ENCODE results near the gene DNAJC6. TPM values are rescaled to one million over a fixed set of nuclear protein-coding genes. Genes with fewer than 3 reads are reported as not detected.

DNAJC6 gene
- total RNA-seq, 1 experiment from 2014 or later: 4.0 TPM

DNA sequence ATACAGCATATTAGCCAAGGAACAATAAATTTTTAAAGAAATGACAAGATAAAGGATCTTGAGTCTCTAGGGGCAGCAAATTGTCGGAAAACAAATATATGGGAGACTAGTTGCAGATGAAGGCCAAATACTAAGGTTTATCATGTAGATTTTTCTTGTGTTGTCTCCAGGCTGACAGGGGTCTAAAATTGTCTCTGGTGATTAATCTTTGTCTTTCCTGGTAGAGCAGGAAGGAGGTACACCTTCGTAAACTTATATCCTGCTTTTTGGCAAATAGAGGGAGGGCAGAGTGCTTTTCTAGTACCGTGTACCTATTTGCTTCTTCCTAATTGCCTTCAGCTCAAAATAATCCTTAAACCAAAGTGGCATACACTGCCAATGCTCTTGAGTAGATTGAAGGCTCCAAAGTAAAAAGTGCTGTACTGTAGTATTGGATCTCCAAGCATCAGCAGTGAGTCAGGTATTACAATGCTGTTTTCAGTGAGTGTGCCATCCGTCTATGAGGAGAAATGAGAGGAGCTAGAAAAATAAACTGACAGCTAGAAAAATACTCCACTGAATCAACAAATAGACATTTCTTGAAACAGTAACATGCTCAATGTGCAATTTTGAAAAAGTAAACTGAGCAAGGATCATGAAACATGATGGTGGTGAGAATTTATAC lies 109.3 kb downstream of the DNAJC6 start:
- POLR2A ChIA-PET: no interaction called here
- in situ Hi-C loops (cut with HindIII; ENCODE audit: low pct_unique_long_range_greater_than_20kb, low sequenced_read_pairs): no loop called here
- H3K4me1 ChIP-seq (ENCODE audit: control insufficient read depth, insufficient read depth, low read length): peaks cover 25% of the 10 kb centered on the region
- ATAC-seq: no peak
- H3K36me3 ChIP-seq (ENCODE audit: control insufficient read depth, insufficient read depth, low read length): no peaks in the 10 kb centered on the region; the same call in 1 of the 2 replicates
- no peaks in the 10 kb centered on the region for H3K9me3 ChIP-seq (ENCODE audit: control insufficient read depth, insufficient read depth, low read depth, low read length)
- intact Hi-C loops (cut with micrococcal nuclease; ENCODE audit: unreplicated experiment): no loop called here
- TF ChIP-seq SIN3A (IDR thresholded peaks at IDR 0.05; ENCODE audit: borderline replicate concordance, insufficient read depth, low read depth, low read length) (no peak), TCF7L2 (IDR thresholded peaks at IDR 0.05; ENCODE audit: low read depth, low read length) (no peak), POLR2AphosphoS5 (IDR thresholded peaks at IDR 0.05; ENCODE audit: low read depth, low read length) (no peak)
- TF ChIP-seq, protein P1, sequence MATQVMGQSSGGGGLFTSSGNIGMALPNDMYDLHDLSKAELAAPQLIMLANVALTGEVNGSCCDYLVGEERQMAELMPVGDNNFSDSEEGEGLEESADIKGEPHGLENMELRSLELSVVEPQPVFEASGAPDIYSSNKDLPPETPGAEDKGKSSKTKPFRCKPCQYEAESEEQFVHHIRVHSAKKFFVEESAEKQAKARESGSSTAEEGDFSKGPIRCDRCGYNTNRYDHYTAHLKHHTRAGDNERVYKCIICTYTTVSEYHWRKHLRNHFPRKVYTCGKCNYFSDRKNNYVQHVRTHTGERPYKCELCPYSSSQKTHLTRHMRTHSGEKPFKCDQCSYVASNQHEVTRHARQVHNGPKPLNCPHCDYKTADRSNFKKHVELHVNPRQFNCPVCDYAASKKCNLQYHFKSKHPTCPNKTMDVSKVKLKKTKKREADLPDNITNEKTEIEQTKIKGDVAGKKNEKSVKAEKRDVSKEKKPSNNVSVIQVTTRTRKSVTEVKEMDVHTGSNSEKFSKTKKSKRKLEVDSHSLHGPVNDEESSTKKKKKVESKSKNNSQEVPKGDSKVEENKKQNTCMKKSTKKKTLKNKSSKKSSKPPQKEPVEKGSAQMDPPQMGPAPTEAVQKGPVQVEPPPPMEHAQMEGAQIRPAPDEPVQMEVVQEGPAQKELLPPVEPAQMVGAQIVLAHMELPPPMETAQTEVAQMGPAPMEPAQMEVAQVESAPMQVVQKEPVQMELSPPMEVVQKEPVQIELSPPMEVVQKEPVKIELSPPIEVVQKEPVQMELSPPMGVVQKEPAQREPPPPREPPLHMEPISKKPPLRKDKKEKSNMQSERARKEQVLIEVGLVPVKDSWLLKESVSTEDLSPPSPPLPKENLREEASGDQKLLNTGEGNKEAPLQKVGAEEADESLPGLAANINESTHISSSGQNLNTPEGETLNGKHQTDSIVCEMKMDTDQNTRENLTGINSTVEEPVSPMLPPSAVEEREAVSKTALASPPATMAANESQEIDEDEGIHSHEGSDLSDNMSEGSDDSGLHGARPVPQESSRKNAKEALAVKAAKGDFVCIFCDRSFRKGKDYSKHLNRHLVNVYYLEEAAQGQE (IDR thresholded peaks at IDR 0.05; ENCODE audit: insufficient read depth in 1 of 2, low read depth in 2 of 2, low read length in 1 of 2): no peak
- TF ChIP-seq, protein P2, sequence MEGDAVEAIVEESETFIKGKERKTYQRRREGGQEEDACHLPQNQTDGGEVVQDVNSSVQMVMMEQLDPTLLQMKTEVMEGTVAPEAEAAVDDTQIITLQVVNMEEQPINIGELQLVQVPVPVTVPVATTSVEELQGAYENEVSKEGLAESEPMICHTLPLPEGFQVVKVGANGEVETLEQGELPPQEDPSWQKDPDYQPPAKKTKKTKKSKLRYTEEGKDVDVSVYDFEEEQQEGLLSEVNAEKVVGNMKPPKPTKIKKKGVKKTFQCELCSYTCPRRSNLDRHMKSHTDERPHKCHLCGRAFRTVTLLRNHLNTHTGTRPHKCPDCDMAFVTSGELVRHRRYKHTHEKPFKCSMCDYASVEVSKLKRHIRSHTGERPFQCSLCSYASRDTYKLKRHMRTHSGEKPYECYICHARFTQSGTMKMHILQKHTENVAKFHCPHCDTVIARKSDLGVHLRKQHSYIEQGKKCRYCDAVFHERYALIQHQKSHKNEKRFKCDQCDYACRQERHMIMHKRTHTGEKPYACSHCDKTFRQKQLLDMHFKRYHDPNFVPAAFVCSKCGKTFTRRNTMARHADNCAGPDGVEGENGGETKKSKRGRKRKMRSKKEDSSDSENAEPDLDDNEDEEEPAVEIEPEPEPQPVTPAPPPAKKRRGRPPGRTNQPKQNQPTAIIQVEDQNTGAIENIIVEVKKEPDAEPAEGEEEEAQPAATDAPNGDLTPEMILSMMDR (IDR thresholded peaks at IDR 0.05): no peak
- DNase-seq (ENCODE audit: low read depth, low spot score): no peak
- no peaks in the 10 kb centered on the region for H3K27me3 ChIP-seq (ENCODE audit: control insufficient read depth, insufficient read depth, low read length)
- BruUV-seq (replicated peaks): no TSS peak
- H3K27ac ChIP-seq (ENCODE audit: low read length): no peak overlapping the region
- H3K4me3 ChIP-seq (ENCODE audit: low read depth in 2 of 2, low read length in 2 of 2): no peak overlapping the region
- CTCF ChIA-PET: no interaction called here

DNA sequence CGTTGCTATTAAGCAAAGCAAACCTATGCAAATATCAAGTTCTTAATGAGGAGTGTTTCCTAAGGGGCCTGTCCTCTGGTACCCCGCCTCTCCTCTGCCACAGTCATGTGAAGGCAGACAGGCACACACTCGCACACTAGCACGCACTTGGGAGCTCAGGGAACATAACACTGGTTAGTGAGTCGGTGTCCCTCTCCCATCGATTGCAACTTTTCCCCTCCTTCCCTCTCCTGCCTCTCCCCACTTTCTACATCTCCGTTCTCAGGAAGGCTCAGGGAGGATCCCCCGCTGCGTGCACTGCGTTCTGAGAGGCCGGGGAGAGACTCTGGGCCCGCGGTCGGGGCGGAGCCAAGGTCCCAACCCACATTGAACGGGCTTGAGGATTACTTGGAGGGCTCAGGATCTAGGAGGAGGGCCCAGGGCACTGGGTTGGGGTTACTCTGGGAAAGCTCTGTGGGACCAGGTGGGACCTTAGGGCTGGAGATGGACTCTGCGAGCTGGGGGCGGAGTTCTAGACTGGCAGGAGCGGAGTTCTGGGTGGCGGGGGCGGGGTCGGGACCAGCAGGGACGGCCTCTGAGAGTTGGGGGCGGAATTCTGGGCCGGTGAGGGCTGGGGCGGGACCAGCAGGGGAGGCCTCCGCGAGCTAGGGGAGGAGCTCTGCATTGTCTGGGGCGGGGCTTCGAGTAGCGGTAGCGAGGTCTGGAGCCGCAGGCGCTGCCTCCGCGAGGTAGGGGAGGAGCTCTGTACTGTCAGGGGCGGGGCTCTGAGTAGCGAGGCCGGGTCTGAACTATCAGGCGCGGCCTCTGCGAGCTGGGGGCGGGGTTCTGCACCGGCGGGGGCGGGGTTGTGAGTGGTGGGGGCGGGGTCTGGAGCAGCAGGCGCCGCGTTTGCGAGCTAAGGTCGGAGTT lies 110.6 kb downstream of the DNAJC6 start:
- in situ Hi-C loops (cut with HindIII; ENCODE audit: low pct_unique_long_range_greater_than_20kb, low sequenced_read_pairs) (no loop called here), intact Hi-C loops (cut with micrococcal nuclease; ENCODE audit: unreplicated experiment) (loop anchor here (10.0 kb wide), 2 partner anchors 185 to 355 kb away; no protein-coding TSS in a partner anchor)
- Histone ChIP-seq H3K27ac (ENCODE audit: low read length) (peak overlapping the region; percentile 87), H3K4me1 (ENCODE audit: control insufficient read depth, insufficient read depth, low read length) (peaks cover 34% of the 10 kb centered on the region), H3K9me3 (ENCODE audit: control insufficient read depth, insufficient read depth, low read depth, low read length) (no peaks in the 10 kb centered on the region), H3K36me3 (ENCODE audit: control insufficient read depth, insufficient read depth, low read length) (peaks cover under 1% of the 10 kb centered on the region; the same call in 1 of the 2 replicates), H3K27me3 (ENCODE audit: control insufficient read depth, insufficient read depth, low read length) (no peaks in the 10 kb centered on the region), H3K4me3 (ENCODE audit: low read depth in 2 of 2, low read length in 2 of 2) (peak overlapping the region; percentile 82 to 90)
- ATAC-seq (peak; percentile 94), DNase-seq (ENCODE audit: low read depth, low spot score) (peak; percentile 93)
- TF ChIP-seq SIN3A (IDR thresholded peaks at IDR 0.05; ENCODE audit: borderline replicate concordance, insufficient read depth, low read depth, low read length): no peak
- peak; percentile 29; the same call in 1 of the 2 replicates for TF ChIP-seq POLR2AphosphoS5 (IDR thresholded peaks at IDR 0.05; ENCODE audit: low read depth, low read length)
- BruUV-seq (replicated peaks): no TSS peak
- ChIA-PET CTCF (interaction anchor here (0.7 to 0.8 kb wide), 2 partner anchors 39 to 184 kb away, joined by 4 read pairs; no protein-coding TSS in a partner anchor), POLR2A (interaction anchor here (0.6 kb wide), 1 partner anchor 190 kb away, joined by 7 read pairs; no protein-coding TSS in a partner anchor)
